H9 (cell line): ENCODE measurements around the gene SOX15. TPM values are rescaled to one million over a fixed set of nuclear protein-coding genes. Genes with fewer than 3 reads are reported as not detected.

ENCODE experiments used
- DNase-seq: peaks from one replicate; pipeline ENCODE4 v3.0.0-alpha.2; 2017
- H2AFZ ChIP-seq: one replicate; pipeline ENCODE4 v1.6.1; 2013; ENCODE audit warnings: mild to moderate bottlenecking, low read length, control low read depth, moderate library complexity
- H2AK5ac ChIP-seq: 2 replicates; pipeline ENCODE4 v1.6.1; 2013; ENCODE audit warnings: low read length, control low read depth, mixed read lengths; ENCODE audit not compliant: insufficient read length
- H2BK120ac ChIP-seq: one replicate; pipeline ENCODE4 v1.6.1; 2013; ENCODE audit warnings: low read depth, mild to moderate bottlenecking, low read length, control low read depth, inconsistent platforms; ENCODE audit not compliant: poor library complexity, severe bottlenecking
- H2BK12ac ChIP-seq: 2 replicates; pipeline ENCODE4 v1.6.1; 2013; ENCODE audit warnings: low read length, control low read depth, mixed read lengths, low read depth; ENCODE audit not compliant: insufficient read length
- H2BK15ac ChIP-seq: 2 replicates; pipeline ENCODE4 v1.6.1; 2013; ENCODE audit warnings: low read depth, low read length, control low read depth
- H2BK20ac ChIP-seq: one replicate; pipeline ENCODE4 v1.6.1; 2013; ENCODE audit warnings: low read depth, mild to moderate bottlenecking, low read length, control low read depth, inconsistent platforms; ENCODE audit not compliant: poor library complexity, severe bottlenecking
- H2BK5ac ChIP-seq: 2 replicates; pipeline ENCODE4 v1.6.1; 2013; ENCODE audit warnings: low read length, control low read depth, mixed read lengths; ENCODE audit not compliant: insufficient read length
- H3K14ac ChIP-seq: 2 replicates; pipeline ENCODE4 v1.6.1; 2013; ENCODE audit warnings: low read length, control low read depth; ENCODE audit not compliant: insufficient read depth
- H3K18ac ChIP-seq: 2 replicates; pipeline ENCODE4 v1.6.1; 2013; ENCODE audit warnings: low read depth, mild to moderate bottlenecking, mixed read lengths, low read length, control low read depth; ENCODE audit not compliant: insufficient read length
- H3K23ac ChIP-seq: 2 replicates; pipeline ENCODE4 v1.6.1; 2013; ENCODE audit warnings: low read length, control low read depth, mixed read lengths, low read depth; ENCODE audit not compliant: insufficient read length
- H3K23me2 ChIP-seq: 2 replicates; pipeline ENCODE4 v1.6.1; 2013; ENCODE audit warnings: low read depth, mild to moderate bottlenecking, mixed read lengths, low read length, control low read depth; ENCODE audit not compliant: insufficient read length, poor library complexity, severe bottlenecking
- H3K27ac ChIP-seq: 2 replicates; pipeline ENCODE4 v1.5.1; 2013; ENCODE audit warnings: low read length, control low read depth, mixed read lengths, low read depth; ENCODE audit not compliant: insufficient read length
- H3K27me3 ChIP-seq: 2 replicates; pipeline ENCODE4 v1.6.1; 2013; ENCODE audit warnings: low read length, control low read depth, inconsistent platforms; ENCODE audit not compliant: insufficient read depth
- H3K4ac ChIP-seq: 2 replicates; pipeline ENCODE4 v1.6.1; 2013; ENCODE audit warnings: low read depth, mild to moderate bottlenecking, control low read depth, inconsistent platforms, low read length, moderate library complexity
- H3K4me1 ChIP-seq: 2 replicates; pipeline ENCODE4 v1.6.1; 2013; ENCODE audit warnings: low read length, control low read depth, inconsistent platforms; ENCODE audit not compliant: insufficient read depth
- H3K4me2 ChIP-seq: 2 replicates; pipeline ENCODE4 v1.6.1; 2013; ENCODE audit warnings: low read length, control low read depth, mixed read lengths; ENCODE audit not compliant: insufficient read length, insufficient read depth
- H3K56ac ChIP-seq: 2 replicates; pipeline ENCODE4 v1.6.1; 2013; ENCODE audit warnings: low read depth, mild to moderate bottlenecking, mixed read lengths, low read length, control low read depth; ENCODE audit not compliant: insufficient read length
- H3K79me1 ChIP-seq: 2 replicates; pipeline ENCODE4 v1.6.1; 2013; ENCODE audit warnings: low read depth, mild to moderate bottlenecking, moderate library complexity, low read length, control low read depth, inconsistent platforms; ENCODE audit not compliant: insufficient read depth, poor library complexity, severe bottlenecking
- H3K79me2 ChIP-seq: 2 replicates; pipeline ENCODE4 v1.6.1; 2013; ENCODE audit warnings: low read length, control low read depth, inconsistent platforms; ENCODE audit not compliant: insufficient read depth
- H3K9ac ChIP-seq: 2 replicates; pipeline ENCODE4 v1.6.1; 2013; ENCODE audit warnings: low read length, control low read depth, mixed read lengths; ENCODE audit not compliant: insufficient read length; ENCODE audit errors: extremely low read depth
- H3K9me3 ChIP-seq: one replicate; pipeline ENCODE4 v1.6.1; 2013; ENCODE audit warnings: low read depth, low read length, inconsistent platforms; ENCODE audit not compliant: control insufficient read depth
- H3T11ph ChIP-seq: one replicate; pipeline ENCODE4 v1.6.1; 2013; ENCODE audit warnings: mild to moderate bottlenecking, low read length, control low read depth, inconsistent platforms
- H4K20me1 ChIP-seq: one replicate; pipeline ENCODE4 v1.6.1; 2013; ENCODE audit not compliant: control insufficient read depth, insufficient read length, insufficient read depth
- H4K5ac ChIP-seq: 2 replicates; pipeline ENCODE4 v1.6.1; 2013; ENCODE audit warnings: low read depth, mild to moderate bottlenecking, mixed read lengths, low read length, control low read depth; ENCODE audit not compliant: insufficient read length
- H4K8ac ChIP-seq: replicated peaks from 2 replicates; pipeline ENCODE4 v1.6.1; 2013; ENCODE audit warnings: low read length, control low read depth, mixed read lengths, low read depth; ENCODE audit not compliant: insufficient read length
- H4K91ac ChIP-seq: 2 replicates; pipeline ENCODE4 v1.6.1; 2013; ENCODE audit warnings: low read depth, mild to moderate bottlenecking, moderate library complexity, mixed read lengths, low read length, control low read depth; ENCODE audit not compliant: insufficient read length
- H3K27ac Mint-ChIP-seq, 3 experiments: 2 replicates in 2 of 3; 3 replicates in 1 of 3; pipeline ENCODE4 v1.8.0; 2020 to 2021; ENCODE audit warnings: mixed read lengths in 3 of 3, mild to moderate bottlenecking in 1 of 3, moderate library complexity in 1 of 3
- H3K27me3 Mint-ChIP-seq: 2 replicates; pipeline ENCODE4 v1.8.0; 2021; ENCODE audit warnings: low read depth, mild to moderate bottlenecking, moderate library complexity, mixed read lengths
- H3K36me3 Mint-ChIP-seq, 3 experiments: 2 replicates in 2 of 3; 3 replicates in 1 of 3; pipeline ENCODE4 v1.8.0; 2020 to 2021; ENCODE audit warnings: low read depth in 3 of 3, mixed read lengths in 3 of 3; ENCODE audit not compliant: insufficient read depth in 1 of 3
- H3K4me1 Mint-ChIP-seq, 2 experiments: 2 replicates each; pipeline ENCODE4 v1.8.0; 2020; ENCODE audit warnings: mixed read lengths in 2 of 2
- H3K4me3 Mint-ChIP-seq, 2 experiments: 2 replicates in 1 of 2; 3 replicates in 1 of 2; pipeline ENCODE4 v1.8.0; 2020 to 2021; ENCODE audit warnings: mild to moderate bottlenecking in 2 of 2, mixed read lengths in 2 of 2, moderate library complexity in 1 of 2
- H3K9me3 Mint-ChIP-seq, 2 experiments: 2 replicates in 1 of 2; 3 replicates in 1 of 2; pipeline ENCODE4 v1.8.0; 2020; ENCODE audit warnings: mild to moderate bottlenecking in 2 of 2, mixed read lengths in 2 of 2, moderate library complexity in 1 of 2
- CTCF ChIP-seq: fragments of 200-600 bp; sonication (generic); conservative IDR thresholded peaks from 3 replicates; pipeline ENCODE4 v1.8.0; 2021; ENCODE audit warnings: antibody characterized with exemption, mild to moderate bottlenecking
- WGBS: extraction: QIAGEN DNeasy Blood & Tissue Kit; methylation state at CpG from one replicate; pipeline ENCODE4 v1.1.7; 2013; ENCODE audit warnings: missing lambda C conversion rate, low lambda C conversion rate, mixed read lengths; ENCODE audit not compliant: insufficient read length; ENCODE audit errors: extremely low coverage; 5-methylcytosine and 5-hydroxymethylcytosine counted together
- long read RNA-seq: library from polyadenylated mRNA; unstranded; transcript quantifications from one replicate; pipeline ENCODE4 v2.0.0, GENCODE V29; 2020
- total RNA-seq: library from RNA; stranded (reverse); gene quantifications from 2 replicates; pipeline ENCODE4 v1.2.1, GENCODE V29; 2021

The SOX15 gene
- total RNA-seq: 7.7 TPM in 2 replicates
- long read RNA-seq, transcript SOX15-201 (2 exons, 1,396 nt): major isoform, 25 of 28 reads
- long read RNA-seq, partial matches to known transcripts: 0 of 28 reads
- long read RNA-seq, other reads (novel, unspliced or antisense): 3 of 28 reads

GRCh38 chr17:7589891-7590691 is at the start of gene SOX15:
SOX15 (minus strand) TSS chr17:7590094; CDS start chr17:7589676, 418 bp downstream.
- Mint-ChIP-seq H3K9me3 (no peaks in the 10 kb centered on the region), H3K27me3 (no peaks in the 10 kb centered on the region), H3K4me1 (peaks cover 21 to 51% of the 10 kb centered on the region in 2 experiments), H3K4me3 (peak within 1 kb of the TSS; percentile 5 to 48; a peak in 4 of 5 replicates), H3K27ac (peak within 1 kb of the TSS; percentile 74 to 98 (median 85); a peak in 6 of 7 replicates), H3K36me3 (peaks cover 28 to 65% (median 56%) of the 10 kb centered on the region in 3 experiments)
- H2AFZ ChIP-seq: no peak within 1 kb of the TSS
- H4K8ac ChIP-seq: no peak within 1 kb of the TSS
- H4K20me1 ChIP-seq: no peaks in the 10 kb centered on the region
- no peak within 1 kb of the TSS for H4K5ac ChIP-seq
- no peak within 1 kb of the TSS for H3K23ac ChIP-seq
- peak within 1 kb of the TSS; percentile 87 for H2BK15ac ChIP-seq
- no peak within 1 kb of the TSS for H2AK5ac ChIP-seq
- H3K18ac ChIP-seq: peak within 1 kb of the TSS; percentile 51
- peak within 1 kb of the TSS; percentile 91 for H3K4me2 ChIP-seq
- peak within 1 kb of the TSS; percentile 89 for H3K14ac ChIP-seq
- no peak within 1 kb of the TSS; the same call in 1 of the 2 replicates for H3K4ac ChIP-seq
- no peak within 1 kb of the TSS for H2BK12ac ChIP-seq
- no peaks in the 10 kb centered on the region for H3K27me3 ChIP-seq
- no peak within 1 kb of the TSS for H4K91ac ChIP-seq
- peak within 1 kb of the TSS; percentile 20 for H3K56ac ChIP-seq
- H3K4me1 ChIP-seq: no peaks in the 10 kb centered on the region; the same call in 1 of the 2 replicates
- no peak within 1 kb of the TSS for H3T11ph ChIP-seq
- H3K79me2 ChIP-seq: no peaks in the 10 kb centered on the region
- TF ChIP-seq CTCF: no peak
- H2BK20ac ChIP-seq: no peak within 1 kb of the TSS
- peak; percentile 92 for DNase-seq
- peaks cover 10% of the 10 kb centered on the region for H3K23me2 ChIP-seq
- no peaks in the 10 kb centered on the region for H3K79me1 ChIP-seq
- H3K27ac ChIP-seq: no peak within 1 kb of the TSS
- no CpG with 5 or more reads among the region's 24 CpGs for WGBS
- H3K9ac ChIP-seq: peak within 1 kb of the TSS; percentile 70
- H3K9me3 ChIP-seq: no peaks in the 10 kb centered on the region
- peak within 1 kb of the TSS; percentile 8 for H2BK120ac ChIP-seq
- H2BK5ac ChIP-seq: no peak within 1 kb of the TSS
